ELF-1 (cell line): Measurements from ENCODE around the gene SF3A2.
"Not testable (repeated sequence)": the region's sequence is repeated elsewhere in the genome, so short reads cannot be mapped to it uniquely, and the experiment has no call there.

Experiments
- DNase-seq: peaks from one replicate; pipeline ENCODE4 v3.0.0-alpha.2; 2016; ENCODE audit warnings: low read depth, low spot score

SF3A2 gene, protein sequence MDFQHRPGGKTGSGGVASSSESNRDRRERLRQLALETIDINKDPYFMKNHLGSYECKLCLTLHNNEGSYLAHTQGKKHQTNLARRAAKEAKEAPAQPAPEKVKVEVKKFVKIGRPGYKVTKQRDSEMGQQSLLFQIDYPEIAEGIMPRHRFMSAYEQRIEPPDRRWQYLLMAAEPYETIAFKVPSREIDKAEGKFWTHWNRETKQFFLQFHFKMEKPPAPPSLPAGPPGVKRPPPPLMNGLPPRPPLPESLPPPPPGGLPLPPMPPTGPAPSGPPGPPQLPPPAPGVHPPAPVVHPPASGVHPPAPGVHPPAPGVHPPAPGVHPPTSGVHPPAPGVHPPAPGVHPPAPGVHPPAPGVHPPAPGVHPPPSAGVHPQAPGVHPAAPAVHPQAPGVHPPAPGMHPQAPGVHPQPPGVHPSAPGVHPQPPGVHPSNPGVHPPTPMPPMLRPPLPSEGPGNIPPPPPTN

DNA sequence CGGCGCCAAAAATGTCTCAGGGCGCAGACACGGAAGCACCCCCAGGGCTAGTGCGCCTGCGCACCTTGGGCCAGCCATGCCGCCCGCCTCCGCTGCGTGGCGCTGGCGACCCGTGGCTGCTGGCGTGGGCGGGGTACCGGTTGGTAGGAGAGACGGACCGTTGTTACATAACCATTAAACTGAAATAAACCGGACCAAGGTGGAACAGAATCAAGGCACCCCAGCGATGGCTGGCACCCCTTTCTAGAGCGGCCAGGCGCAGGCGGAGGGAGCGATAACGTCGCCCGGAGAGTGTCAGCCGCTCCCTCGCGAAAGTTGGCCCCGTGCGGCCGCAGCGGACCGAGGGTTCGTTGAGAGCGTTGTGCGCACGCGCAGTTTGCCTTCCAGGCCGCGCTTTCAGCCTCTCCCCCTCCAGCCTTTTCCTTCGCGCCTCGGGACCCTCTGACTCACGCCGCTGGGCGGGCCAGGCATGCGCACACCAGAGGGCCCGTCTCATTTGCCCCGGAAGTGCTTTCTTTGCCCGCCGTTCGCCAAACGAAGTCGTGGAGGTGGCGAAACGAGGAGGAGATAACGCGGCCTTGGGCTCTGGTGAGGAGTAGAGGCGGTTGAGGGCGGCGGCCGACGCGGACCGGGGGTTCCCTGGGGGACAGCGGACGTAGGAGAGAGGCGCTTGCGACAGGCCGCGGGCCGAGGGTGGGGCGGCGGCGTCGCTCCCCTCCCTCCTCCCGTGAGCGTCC is at the start of gene SF3A2, which contains the start of gene PLEKHJ1:
Gene SF3A2 (plus strand): TSS at position 511 of the 737 bp plus-strand sequence. CDS start 6,595 bp downstream, outside the sequence.
Gene PLEKHJ1 (minus strand): TSS at position 16 of the 737 bp plus-strand sequence. CDS start 81 bp downstream, outside the sequence.
- peak; percentile 99 for DNase-seq

DNA sequence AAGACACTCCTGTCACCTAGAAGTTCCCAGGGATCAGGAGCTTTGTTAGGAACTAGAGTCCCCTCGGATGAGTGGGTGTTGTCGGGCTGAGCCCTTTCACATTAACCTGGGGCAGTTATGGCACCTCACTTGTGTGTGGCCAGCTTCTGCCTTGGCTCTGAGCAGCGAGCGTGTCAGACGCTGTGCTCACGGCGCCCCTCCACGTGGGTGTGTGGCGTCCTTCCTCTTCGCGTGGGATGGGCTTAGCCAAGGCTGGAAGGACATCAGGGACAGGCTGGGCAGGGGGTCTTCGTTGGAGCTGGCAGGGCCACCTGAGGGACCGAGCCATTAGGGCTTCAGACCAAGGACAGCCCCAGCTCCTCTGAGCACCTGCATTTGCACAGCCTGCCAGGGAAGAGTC is 49.5 kb upstream of the SF3A2 start:
- no peak for DNase-seq

DNA sequence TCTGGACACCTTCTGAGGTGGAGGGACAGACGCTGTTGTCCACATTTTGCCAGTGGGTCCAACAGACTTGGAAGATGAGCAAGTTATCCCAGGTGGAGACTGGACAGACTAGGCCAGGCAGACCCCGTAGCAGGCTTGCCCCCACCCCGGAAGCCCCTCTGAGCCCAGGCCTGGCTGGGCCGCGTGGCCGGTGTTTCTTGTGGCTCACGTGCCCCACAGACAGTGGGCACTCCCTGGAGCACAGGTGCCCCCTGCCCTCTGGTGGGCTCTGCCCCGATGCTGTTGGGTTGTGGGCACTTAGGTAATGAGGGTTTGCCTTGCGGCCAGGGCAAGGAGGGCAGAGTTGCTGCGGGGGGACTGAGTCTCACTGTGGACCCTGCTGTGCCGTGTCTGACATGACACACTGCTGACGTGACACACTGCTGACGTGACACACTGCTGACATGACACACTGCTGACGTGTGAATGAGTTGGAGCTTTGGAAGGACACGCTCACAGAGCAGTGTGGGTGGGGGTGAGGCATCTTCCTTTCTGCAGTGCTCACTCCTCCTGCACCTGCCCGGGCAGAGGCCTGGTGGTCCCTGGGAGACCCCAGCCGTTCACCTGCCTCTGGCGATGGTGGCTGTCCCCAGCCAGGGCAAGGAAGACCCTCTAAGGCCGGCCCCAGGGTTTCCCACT is 47.8 kb upstream of the SF3A2 start:
- no peak for DNase-seq

DNA sequence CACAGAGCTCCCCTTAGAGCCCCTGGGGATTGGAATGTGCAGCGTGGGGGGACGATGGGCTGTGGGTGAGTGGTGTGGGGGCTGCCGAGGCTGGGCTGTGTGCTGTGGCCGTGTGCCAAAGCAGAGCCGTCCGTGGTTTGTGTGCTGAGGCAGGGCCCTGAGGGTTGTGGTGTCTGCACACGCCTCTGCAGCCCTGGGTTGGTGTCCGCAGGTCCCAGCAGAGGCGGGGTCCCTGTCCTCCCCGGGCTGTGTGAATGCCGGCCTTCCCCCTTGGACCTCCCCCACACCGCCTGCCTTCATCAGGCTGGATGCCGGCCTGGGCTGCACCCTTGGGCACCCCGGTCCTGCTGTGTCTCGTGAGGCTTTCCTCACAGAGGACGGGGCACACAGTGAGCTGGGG is 46.7 kb upstream of the SF3A2 start:
- DNase-seq = no peak

DNA sequence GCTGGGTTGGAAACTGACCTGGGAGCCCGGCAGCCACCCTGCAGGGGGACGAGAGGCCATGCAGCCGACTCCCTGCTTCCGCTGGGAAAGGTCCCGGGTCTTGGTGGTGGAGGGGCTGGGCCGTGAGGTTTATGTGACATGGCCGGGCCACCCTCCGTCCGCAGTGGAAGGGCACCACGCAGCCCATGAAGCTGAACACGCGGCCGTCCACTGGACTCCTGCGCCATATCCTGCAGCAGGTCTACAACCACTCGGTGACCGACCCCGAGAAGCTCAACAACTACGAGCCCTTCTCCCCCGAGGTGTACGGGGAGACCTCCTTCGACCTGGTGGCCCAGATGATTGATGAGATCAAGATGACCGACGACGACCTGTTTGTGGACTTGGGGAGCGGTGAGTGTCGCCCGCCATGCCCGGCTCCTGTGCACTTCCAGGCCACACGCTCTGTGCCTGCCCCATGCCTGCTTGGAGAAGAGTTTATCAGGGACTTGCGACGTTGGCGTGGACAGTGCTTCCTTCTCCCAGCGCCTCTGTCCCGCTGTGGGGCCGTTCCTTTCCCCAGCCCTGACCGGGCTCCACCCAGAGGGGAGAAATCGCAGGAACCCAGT is 45.7 kb upstream of the SF3A2 start:
- DNase-seq = no peak

DNA sequence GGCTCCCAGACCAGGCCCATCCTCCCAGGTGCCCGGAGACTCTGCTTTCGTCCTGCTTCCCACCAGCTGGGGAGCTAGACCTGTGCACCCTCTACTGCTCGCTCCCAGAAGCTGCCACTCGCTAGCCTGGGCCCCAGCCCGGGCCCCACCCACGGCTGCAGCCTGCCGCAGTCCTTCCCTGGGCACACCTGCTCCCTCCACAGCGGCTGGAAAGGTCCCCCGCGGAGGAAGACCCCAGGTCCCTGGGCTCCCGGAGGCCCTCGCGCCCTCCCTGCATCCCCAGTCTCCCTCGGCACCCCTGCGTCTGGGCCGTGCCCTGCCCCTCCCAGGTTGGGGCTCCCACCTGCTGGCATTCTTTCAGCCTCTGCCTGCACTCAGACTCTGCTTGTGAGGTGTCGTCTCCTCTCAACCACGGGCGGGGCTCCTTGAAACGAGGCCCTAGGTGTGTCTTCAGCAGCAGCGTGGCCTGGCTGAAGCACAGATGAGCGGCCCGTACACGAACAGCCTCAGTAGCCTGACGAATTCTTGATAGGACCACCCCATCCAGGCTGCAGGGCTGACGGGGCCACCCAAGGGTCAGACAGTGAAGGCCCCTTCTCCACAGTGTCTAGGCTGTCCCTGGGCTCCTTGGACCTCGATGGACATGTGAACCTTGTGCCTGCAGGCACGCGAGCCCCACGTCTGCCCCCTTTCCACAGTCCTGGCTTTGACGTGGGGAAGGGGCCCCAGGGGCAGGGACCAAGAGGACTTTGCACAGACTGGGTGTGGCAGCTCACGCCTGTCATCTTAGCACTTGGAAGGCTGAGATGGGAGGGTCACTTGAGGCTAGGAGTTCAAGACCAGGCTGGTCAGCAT is 44.9 kb upstream of the SF3A2 start:
- no peak for DNase-seq

DNA sequence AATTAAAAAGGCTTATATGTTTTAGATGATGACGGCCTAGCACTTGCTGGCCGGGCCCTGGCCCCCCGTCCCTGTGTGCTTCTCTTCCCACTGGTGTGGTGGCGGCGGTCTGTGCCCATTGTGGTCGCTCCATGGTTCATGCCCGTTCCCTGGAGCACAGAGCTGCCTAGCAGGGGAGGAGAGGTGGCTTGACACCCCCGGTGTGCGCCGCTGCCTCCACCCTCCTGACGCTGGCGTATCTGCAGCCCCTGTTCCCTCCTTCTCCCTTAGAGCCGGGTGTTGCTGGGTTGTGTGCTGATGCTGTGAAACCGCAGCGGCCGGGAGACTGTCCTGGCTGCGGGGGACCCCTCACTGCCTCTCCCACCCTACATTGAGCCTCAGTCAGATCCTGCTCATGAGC is 43.8 kb upstream of the SF3A2 start:
- DNase-seq = no peak

DNA sequence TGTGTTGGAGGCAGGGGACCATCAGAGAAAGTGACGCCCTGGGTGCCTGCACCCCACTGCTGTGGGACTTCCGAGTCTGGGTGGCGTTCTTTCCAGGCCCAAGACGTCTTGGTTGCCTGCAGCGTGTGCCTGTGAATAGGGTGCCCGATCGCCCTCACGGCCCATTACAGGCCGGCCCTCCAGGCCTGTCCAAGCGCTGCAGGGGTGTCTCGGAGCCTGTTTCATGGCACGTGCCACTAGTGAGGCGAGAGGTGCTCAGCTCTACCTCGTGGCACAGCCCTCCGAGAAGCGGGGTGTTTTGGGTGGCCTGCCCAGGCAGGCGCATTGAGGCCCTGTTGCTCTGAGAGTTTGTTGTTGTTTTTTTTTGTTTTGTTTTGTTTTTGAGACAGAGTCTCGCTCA is 42.8 kb upstream of the SF3A2 start:
- no peak for DNase-seq

DNA sequence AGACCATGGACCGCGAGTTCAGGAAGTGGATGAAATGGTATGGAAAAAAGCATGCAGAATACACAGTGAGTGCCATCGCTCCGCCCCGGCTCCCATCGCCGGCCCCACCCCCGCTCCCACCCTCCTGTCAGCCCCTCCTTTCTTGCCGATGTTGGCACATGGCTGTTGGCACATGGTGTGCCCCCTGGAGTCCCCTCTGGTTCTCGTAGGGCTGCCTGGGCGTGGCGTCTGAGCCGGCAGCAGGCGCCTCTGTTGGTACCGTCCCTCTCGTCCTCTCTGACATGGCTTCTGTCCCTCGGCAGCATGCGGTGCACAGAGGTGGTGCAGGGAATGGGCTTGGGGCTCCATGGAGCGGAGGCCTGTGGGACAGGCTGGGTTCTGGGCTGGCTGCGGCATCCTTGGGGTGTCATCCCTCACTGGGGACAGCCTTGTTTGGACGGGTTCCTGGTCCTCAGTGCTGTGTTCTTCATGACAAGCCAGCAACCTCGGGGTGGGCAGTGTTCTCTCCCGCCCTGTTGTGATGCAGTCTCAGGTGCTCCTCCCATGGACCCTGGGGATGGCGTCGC is 42.0 kb upstream of the SF3A2 start:
- DNase-seq = no peak

DNA sequence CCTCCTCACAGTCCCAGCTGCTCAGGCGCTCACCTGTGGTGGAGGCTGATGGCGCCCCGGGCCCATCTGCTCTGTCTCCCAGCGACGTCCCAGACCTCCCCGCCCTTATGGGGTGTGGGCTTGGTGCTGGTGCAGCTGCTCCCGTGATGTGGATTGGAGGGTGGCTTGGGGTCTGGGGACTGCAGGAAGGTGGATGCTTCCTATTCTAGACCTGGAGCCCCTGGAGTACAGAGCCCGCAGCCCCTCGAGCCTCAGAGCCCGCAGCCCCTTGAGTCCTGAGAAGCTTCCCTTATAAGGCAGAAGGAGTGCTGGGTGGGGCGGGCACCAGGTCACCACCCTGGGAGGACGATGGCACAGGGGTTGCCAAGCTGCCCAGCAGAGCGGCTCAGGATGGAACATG is 41.3 kb upstream of the SF3A2 start:
- DNase-seq = no peak

DNA sequence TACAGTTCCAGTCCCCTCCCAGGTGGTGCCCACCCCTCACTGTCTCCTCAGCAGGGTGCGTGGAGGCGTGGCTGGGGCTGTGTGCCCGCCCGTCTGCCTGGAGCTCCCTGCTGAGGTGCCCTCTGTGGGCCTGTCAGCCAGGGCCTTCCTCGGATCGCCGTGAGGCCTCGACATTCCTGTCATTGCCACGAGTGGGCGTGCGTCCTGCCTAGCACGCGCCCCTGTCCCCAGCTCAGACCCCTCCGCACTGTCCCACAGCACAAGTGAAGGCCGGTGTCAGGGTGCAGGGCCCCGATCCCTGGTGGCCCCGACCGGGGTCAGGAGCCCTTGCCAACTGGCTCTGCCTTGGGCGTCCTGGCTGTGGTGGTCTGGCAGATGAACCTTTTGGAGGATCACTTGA is 40.7 kb upstream of the SF3A2 start:
- no peak for DNase-seq

DNA sequence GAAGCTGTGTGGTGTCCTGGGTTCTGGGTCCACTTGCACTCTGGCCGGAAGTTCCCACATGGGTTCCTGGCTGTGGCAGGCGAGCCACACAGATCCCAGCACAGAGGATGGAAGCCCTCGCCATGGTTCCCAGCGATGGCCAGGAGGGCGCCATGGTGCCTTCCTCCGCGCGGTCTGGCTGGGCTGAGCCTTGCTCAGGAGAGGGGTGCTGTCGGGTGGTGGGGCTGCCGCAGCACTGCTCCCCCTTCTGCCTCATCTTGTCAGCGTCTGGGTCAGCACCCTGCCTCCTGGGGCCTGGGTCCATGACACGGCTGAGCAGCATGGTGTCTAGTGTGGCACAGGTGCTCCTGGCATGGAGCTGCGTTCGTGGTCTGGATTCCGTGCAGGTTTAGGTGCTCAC is 39.4 kb upstream of the SF3A2 start:
- no peak for DNase-seq

DNA sequence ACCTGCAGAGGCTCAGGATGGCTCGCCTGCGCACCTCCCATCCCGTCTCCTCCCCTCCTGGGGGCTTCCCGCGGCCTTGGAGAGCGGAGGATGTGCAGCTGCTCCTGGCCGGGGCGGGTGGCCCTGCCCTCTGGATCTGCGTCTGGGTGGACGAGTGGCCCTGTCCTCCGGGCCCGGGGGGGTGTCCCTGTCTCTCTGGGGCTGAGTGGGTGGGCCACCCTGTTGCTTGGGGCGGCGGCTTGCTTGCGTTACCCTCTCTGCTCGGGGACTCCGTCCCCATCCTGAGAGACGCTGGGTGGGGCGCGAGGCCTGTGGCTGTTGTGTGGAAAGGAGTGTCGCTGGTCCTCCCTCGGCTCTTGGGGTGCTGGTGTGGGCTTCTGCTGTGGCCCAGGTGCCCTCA is 38.3 kb upstream of the SF3A2 start:
- DNase-seq = no peak

DNA sequence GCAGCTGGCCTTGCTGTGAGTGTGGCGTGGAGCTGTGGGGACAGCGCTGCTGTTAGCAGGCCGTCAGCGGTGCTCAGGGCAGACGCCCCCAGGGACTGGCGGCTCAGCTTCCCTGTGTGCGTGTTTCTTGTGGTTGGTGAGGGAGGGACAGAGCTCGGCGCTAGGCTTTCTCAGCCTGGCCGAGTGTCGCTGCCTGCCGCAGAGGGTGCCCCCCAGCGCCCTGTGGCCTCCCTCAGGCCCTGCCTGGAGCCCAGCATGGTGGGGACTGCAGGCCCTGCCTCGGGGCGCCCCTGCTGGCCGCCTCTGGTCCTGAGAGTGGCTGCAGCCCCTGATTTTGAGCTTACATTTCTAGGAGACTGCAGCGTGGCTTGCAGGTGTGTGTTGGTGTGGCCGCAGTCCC is 37.4 kb upstream of the SF3A2 start:
- peak; percentile 69 for DNase-seq

DNA sequence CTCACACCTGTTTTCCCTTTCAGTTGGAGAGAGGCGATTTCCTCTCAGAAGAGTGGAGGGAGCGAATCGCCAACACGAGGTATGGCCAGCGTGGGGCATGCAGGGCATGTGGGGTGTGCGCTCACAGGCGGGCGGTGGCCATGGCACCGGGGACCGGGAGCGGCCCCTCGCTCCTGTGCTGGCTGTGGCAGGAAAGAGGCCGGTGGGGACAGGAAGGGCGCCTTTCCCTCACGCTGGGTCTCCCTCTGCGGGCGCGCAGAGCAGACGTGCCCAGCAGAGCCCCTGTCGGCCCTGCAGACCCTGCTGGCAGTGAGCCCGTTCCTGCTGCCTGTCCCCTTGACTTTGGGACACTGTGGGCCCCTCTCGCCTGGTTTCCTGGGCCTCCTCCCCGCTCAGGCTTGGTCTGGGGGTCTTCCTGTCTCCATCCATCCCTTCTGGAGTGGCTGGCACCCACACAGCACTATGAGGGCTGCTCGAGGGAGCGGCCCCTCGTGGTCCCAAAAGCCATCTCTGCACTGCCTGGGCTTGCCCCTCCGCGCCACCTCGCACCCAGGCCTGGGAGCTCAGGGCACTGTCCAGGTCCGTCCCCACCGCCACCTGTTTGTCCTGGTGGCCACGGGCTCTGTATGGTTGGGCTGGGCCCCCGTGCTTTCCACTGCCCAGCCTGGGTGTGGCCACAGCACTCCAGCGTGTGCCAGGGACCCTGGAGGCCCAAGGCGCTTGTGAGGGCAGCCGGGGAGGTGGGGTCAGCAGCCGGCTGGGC is 36.6 kb upstream of the SF3A2 start:
- DNase-seq = no peak

DNA sequence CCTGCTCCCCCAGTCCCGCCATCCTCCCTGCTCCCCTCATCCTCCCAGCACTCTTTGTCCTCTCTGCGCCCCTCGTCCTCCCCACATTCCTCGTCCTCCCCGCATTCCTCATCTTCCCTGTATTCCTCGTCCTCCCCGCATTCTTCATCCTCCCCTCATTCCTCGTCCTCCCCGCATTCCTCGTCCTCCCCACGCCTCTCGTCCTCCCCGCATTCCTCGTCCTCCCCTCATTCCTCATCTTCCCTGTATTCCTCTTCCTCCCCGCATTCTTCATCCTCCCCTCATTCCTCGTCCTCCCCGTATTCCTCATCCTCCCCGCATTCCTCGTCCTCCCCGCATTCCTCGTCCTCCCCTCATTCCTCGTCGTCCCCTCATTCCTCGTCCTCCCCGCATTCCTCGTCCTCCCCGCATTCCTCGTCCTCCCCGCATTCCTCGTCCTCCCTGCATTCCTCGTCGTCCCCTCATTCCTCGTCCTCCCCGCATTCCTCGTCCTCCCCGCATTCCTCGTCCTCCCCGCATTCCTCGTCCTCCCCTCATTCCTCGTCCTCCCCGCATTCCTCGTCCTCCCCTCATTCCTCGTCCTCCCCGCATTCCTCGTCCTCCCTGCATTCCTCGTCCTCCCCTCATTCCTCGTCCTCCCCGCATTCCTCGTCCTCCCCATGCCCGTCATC is 35.9 kb upstream of the SF3A2 start:
- not testable (repeated sequence) for DNase-seq

DNA sequence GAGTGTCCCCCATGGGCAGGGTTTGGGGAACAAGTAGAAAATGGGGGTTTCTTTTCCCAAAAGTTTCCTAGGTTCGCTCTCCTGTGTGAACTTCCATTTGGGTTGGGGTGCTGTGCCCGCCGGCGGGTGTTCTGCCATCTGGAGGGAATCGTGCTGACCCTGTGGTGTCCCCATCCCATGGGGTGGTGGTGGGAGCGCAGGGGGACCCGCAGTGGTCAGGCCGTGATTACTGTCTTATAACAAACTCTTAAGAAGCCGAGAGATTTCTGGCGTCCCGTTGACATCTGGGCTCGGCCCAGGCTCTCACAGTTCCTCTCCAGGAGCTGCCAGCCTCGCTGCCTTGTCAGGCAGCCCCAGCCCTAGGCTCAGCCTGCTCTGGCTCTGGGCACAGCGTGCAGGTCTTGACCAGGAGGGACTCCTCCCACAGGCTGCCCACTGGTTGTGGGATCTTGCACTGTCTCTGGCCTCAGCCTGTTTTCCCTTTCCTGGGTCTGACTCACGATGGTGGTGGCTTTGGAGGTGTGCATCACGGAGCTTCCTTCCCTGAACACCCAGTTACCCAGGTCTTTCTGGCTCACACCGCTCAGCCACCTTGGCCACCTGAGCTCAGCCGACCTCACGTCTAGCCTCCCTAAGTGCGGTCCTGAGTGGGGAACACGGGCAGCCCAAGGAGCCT is 35.0 kb upstream of the SF3A2 start:
- no peak for DNase-seq

DNA sequence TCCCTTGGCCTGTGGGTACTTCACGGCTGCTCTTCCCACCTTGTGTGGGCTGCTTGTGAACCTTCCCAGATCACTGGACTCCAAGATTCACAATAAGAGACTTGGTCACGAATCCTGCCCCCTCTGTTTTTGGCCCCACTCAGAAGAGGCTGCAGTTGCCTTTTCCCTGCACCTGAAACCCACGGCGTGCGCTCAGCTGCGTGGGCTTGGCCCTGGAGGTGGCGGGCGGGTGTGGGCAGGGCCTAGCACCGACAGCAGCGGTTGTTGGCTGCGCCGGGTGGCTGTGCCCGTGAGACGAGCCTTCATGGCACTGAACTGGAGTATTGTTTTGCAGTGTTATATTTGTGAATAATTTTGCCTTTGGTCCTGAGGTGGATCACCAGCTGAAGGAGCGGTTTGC is 34.3 kb upstream of the SF3A2 start:
- DNase-seq = no peak

DNA sequence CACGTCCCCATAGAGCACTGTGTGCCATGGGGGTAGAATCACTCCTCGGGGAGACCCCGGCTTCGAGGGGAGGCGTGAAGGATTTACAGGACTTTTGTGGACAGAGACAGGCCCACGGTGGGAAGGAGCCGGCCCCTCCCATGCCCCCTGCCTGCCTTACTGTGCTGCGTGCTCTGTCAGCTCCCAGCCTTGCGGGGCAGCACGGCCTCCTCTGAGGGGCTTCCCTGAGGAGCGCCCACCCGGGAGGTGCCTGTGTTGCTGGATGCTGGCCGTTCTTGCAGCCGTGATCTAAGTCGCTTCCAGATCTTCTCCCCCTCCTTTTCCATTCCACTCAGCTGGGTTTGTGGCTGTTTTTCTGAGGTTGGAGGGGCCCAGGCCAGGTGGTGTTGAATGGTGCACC is 29.6 kb upstream of the SF3A2 start:
- no peak for DNase-seq
